Fibroblast of mammary gland (primary cell): ENCODE measurements around the gene REM2.
"Not testable (repeated sequence)": the region's sequence is repeated elsewhere in the genome, so short reads cannot be mapped to it uniquely, and the experiment has no call there.

Experiments
- DNase-seq: peaks from one replicate; pipeline ENCODE4 v3.0.0-alpha.2; 2010; ENCODE audit warnings: low read depth
- H3K4me3 ChIP-seq: 2 replicates; pipeline ENCODE4 v1.5.1; 2011; ENCODE audit warnings: low read depth, mild to moderate bottlenecking, low read length, moderate library complexity; ENCODE audit not compliant: control insufficient read depth
- TF ChIP-seq, protein P1 (sequence below): conservative IDR thresholded peaks from 2 replicates; pipeline ENCODE4 v1.5.1; 2011; ENCODE audit warnings: low read depth, low read length, inconsistent platforms; ENCODE audit not compliant: control insufficient read depth, insufficient read depth

Gene REM2

DNA sequence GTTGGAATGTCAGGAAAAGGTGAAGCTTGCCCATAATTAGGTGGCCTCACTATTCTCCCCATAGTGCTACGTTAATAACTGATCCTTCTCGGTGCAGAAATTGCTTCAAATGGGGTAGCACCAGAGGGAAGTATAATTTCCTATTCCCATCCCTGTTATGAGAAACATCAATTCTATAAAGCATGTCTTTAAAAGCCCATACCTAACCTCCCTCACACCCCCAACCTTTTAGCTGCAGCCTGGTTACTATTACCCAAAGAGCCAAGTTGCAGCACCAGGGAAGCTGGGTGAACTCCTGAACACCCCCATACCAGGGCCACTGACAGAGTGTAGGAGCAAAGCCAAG lies 20.7 kb downstream of the REM2 start:
- H3K4me3 ChIP-seq = no peak overlapping the region
- no peak for DNase-seq
- TF ChIP-seq, protein P1, sequence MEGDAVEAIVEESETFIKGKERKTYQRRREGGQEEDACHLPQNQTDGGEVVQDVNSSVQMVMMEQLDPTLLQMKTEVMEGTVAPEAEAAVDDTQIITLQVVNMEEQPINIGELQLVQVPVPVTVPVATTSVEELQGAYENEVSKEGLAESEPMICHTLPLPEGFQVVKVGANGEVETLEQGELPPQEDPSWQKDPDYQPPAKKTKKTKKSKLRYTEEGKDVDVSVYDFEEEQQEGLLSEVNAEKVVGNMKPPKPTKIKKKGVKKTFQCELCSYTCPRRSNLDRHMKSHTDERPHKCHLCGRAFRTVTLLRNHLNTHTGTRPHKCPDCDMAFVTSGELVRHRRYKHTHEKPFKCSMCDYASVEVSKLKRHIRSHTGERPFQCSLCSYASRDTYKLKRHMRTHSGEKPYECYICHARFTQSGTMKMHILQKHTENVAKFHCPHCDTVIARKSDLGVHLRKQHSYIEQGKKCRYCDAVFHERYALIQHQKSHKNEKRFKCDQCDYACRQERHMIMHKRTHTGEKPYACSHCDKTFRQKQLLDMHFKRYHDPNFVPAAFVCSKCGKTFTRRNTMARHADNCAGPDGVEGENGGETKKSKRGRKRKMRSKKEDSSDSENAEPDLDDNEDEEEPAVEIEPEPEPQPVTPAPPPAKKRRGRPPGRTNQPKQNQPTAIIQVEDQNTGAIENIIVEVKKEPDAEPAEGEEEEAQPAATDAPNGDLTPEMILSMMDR = no peak

DNA sequence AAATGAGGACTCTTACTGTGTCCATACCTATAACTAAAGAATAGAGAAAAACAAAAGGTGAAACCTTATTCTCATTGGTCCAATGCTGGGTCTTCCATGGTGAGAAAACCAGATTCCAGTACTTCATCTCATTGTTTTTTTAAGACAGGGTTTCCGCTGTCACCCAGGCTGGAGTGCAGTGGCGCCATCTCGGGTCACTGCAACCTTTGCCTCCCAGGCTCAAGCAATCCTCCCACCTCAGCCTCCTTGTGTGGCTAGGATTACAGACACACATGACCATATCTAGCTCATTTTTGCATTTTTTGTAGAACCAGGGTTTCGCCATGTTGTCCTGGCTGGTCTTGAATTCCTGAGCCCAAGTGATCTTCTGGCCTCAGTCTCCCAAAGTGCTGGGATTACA lies 22.6 kb downstream of the REM2 start:
- H3K4me3 ChIP-seq = no peak overlapping the region
- no peak for DNase-seq
- TF ChIP-seq, protein P1 = no peak

DNA sequence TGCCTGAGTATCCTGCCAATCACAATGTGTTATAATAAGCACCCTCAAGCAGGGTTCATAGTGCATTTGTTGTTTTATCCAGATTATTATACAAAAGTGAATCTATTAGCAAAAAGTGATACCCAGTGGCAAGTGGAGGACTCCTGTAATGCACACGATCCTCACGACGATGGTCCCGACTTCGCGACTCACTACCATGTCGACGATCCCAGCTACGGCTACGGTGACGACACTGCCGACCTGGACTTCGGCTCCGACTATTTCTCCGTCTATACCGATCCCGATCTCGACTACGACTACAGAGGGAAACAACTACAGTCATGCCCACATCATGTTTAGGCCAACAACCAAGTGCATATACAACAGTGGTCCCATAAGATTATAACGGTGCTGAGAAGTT lies 23.1 kb downstream of the REM2 start:
- DNase-seq = no peak
- no peak overlapping the region for H3K4me3 ChIP-seq
- TF ChIP-seq, protein P1 = no peak

DNA sequence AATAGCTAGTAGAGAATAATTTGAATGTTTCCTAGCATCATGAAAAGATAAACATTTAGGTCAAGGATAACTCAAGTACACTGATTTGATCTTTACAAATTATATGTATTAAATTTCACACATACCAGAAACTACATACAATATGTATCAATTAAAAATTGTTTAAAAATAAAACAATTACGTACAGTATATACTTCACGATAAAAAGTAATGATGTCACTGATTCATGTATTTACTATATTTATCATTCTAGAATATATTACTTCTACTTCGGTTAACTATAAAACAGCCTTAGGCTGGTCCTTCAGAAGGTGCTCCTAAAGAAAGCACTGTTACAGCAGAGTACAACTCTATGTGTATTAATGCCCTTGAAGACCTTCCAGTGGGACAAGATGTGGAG lies 24.4 kb downstream of the REM2 start:
- H3K4me3 ChIP-seq = no peak overlapping the region
- TF ChIP-seq, protein P1 = no peak
- no peak for DNase-seq

DNA sequence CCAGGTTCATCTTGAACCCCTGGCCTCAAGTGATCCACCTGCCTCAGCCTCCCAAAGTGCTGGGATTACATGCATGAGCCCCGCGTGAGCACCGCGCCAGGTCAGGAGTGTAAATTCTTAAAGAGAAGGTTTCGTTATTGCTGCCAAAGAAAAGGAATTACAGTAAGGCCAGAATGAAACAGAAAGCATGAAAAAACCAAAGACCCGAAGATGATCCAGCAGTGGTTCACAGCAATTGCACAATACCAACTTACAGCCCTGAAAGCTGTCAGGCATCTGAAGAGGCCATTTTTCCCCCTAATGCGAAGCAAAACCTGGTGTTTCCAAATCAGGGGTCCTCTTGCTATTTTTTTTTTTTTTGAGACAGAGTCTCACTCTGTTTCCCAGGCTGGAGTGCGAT lies 25.6 kb downstream of the REM2 start:
- no peak overlapping the region for H3K4me3 ChIP-seq
- TF ChIP-seq, protein P1 = no peak
- peak; percentile 63 for DNase-seq

DNA sequence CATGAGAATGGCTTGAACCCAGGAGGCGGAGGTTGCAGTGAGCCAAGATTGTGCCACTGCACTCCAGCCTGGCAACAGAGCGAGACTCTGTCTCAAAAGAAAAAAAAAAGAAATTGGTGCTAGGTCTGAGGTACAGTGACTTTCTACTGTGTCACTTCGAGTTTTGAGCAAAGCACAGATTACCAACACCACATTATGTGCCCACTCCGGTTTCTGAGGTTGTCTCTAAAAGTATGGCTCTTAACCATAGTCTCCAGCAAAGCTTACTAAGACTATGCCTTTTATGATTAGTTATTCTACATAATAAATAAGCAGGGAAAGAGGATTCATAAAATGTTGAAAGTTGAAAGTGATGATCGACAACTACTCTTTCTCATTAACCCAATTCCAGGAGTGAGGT lies 27.9 kb downstream of the REM2 start:
- TF ChIP-seq, protein P1 = no peak
- H3K4me3 ChIP-seq = no peak overlapping the region
- no peak for DNase-seq

DNA sequence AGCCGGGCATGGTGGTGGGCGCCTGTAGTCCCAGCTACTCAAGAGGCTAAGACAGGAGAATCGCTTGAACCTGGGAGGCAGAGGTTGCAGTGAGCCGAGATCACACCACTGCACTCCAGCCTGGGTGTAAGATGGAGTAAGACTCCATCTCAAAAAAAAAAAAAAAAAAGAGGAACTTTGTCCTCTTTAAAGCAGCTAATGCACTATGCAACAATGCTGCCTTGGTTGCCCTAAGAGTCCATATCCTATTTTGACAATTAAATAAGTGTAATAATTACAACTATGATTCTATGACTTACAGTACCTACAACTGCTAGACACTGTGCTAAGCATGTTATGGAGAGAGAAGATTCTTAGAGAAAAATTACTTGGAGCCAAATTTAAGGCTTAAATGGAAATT lies 31.8 kb downstream of the REM2 start:
- not testable (repeated sequence) for DNase-seq, H3K4me3 ChIP-seq
